Measurements from ENCODE around the gene KCNQ1. TPM values are rescaled to one million over a fixed set of nuclear protein-coding genes. Genes with fewer than 3 reads are reported as not detected.

The KCNQ1 gene
- total RNA-seq, 3 donors from 2014 or later (not counting 1 experiment from before 2014, with no cell fraction given), result 1.9 to 7.8 (median 3.3) TPM

GRCh38 chr11:2728663-2729332, 284.0 kb downstream of the KCNQ1 start:
- H3K4me3 ChIP-seq (ENCODE audit: low read length), result no peak overlapping the region
- Mint-ChIP-seq H3K9me3 (no peaks in the 10 kb centered on the region), H3K27ac (no peak overlapping the region), H3K36me3 (no peaks in the 10 kb centered on the region), H3K4me1 (no peaks in the 10 kb centered on the region), H3K27me3 (ENCODE audit: low read depth in 2 of 2) (no peaks in the 10 kb centered on the region), H3K4me3 (no peak overlapping the region)
- no peaks in the 10 kb centered on the region for H3K27me3 ChIP-seq (ENCODE audit: control insufficient read depth, insufficient read depth, low read length)
- H3K4me1 ChIP-seq (ENCODE audit: control insufficient read depth, insufficient read depth, low read length), result no peaks in the 10 kb centered on the region
- DNase-seq (no peak), ATAC-seq (no peak)
- TF ChIP-seq CTCF (IDR thresholded peaks at IDR 0.05), result no peak
- no peak overlapping the region for H3K27ac ChIP-seq (ENCODE audit: low read length)
- H3K9me3 ChIP-seq (ENCODE audit: control insufficient read depth, insufficient read depth, low read length), result no peaks in the 10 kb centered on the region
- intact Hi-C loops (cut with micrococcal nuclease), result no loop called here
- WGBS (ENCODE audit: insufficient coverage), result 89% methylated on average over 18 of the region's 18 CpGs
- H3K36me3 ChIP-seq (ENCODE audit: control insufficient read depth, insufficient read depth, low read length), result no peaks in the 10 kb centered on the region

GRCh38 chr11:2729841-2730240, 285.0 kb downstream of the KCNQ1 start:
- H3K36me3 Mint-ChIP-seq, result no peaks in the 10 kb centered on the region
- Histone ChIP-seq H3K9me3 (ENCODE audit: control insufficient read depth, insufficient read depth, low read length) (no peaks in the 10 kb centered on the region), H3K36me3 (ENCODE audit: control insufficient read depth, insufficient read depth, low read length) (no peaks in the 10 kb centered on the region), H3K27me3 (ENCODE audit: control insufficient read depth, insufficient read depth, low read length) (no peaks in the 10 kb centered on the region), H3K27ac (ENCODE audit: low read length) (no peak overlapping the region), H3K4me3 (ENCODE audit: low read length) (no peak overlapping the region), H3K4me1 (ENCODE audit: control insufficient read depth, insufficient read depth, low read length) (no peaks in the 10 kb centered on the region)
- no peak overlapping the region for H3K4me3 Mint-ChIP-seq
- intact Hi-C loops (cut with micrococcal nuclease), result no loop called here
- no peaks in the 10 kb centered on the region for H3K27me3 Mint-ChIP-seq (ENCODE audit: low read depth in 2 of 2)
- H3K27ac Mint-ChIP-seq, result no peak overlapping the region
- WGBS (ENCODE audit: insufficient coverage), result 85% methylated on average over 9 of the region's 9 CpGs
- TF ChIP-seq CTCF (IDR thresholded peaks at IDR 0.05), result no peak
- no peak for DNase-seq
- ATAC-seq, result no peak
- no peaks in the 10 kb centered on the region for H3K9me3 Mint-ChIP-seq
- H3K4me1 Mint-ChIP-seq, result no peaks in the 10 kb centered on the region

- H3K4me3 Mint-ChIP-seq, result no peak overlapping the region
- no peak for DNase-seq
- H3K36me3 ChIP-seq (ENCODE audit: control insufficient read depth, insufficient read depth, low read length), result no peaks in the 10 kb centered on the region
- no peaks in the 10 kb centered on the region for H3K27me3 ChIP-seq (ENCODE audit: control insufficient read depth, insufficient read depth, low read length)
- H3K27ac ChIP-seq (ENCODE audit: low read length), result no peak overlapping the region
- no peak overlapping the region for H3K27ac Mint-ChIP-seq
- no peaks in the 10 kb centered on the region for H3K4me1 ChIP-seq (ENCODE audit: control insufficient read depth, insufficient read depth, low read length)
- no peaks in the 10 kb centered on the region for H3K27me3 Mint-ChIP-seq (ENCODE audit: low read depth in 2 of 2)
- intact Hi-C loops (cut with micrococcal nuclease), result no loop called here
- ATAC-seq, result no peak
- H3K4me3 ChIP-seq (ENCODE audit: low read length), result no peak overlapping the region
- 88% methylated on average over 16 of the region's 16 CpGs for WGBS (ENCODE audit: insufficient coverage)
- no peaks in the 10 kb centered on the region for H3K9me3 Mint-ChIP-seq
- no peaks in the 10 kb centered on the region for H3K9me3 ChIP-seq (ENCODE audit: control insufficient read depth, insufficient read depth, low read length)
- H3K4me1 Mint-ChIP-seq, result no peaks in the 10 kb centered on the region
- H3K36me3 Mint-ChIP-seq, result no peaks in the 10 kb centered on the region
- no peak for TF ChIP-seq CTCF (IDR thresholded peaks at IDR 0.05)
Measured at GRCh38 chr11:2730272-2731129, 285.7 kb downstream of the KCNQ1 start.
